ENCODE results near the gene ZBTB40. TPM values are rescaled to one million over a fixed set of nuclear protein-coding genes. Genes with fewer than 3 reads are reported as not detected.

ZBTB40 gene
- total RNA-seq, 1 donor = 15.5 TPM

GRCh38 chr1:22461678-22462527 lies 10.3 kb downstream of the ZBTB40 start:
- H3K4me3 ChIP-seq (ENCODE audit: low read depth, low read length) = no peak overlapping the region
- DNase-seq (ENCODE audit: low read depth) = no peak
- no peak for TF ChIP-seq CTCF (IDR thresholded peaks at IDR 0.05; ENCODE audit: insufficient read depth, low read depth, low read length)

GRCh38 chr1:22462928-22463327 lies 11.3 kb downstream of the ZBTB40 start:
- TF ChIP-seq CTCF (IDR thresholded peaks at IDR 0.05; ENCODE audit: insufficient read depth, low read depth, low read length) = no peak
- DNase-seq (ENCODE audit: low read depth) = no peak

GRCh38 chr1:22465015-22465565 lies 13.4 kb downstream of the ZBTB40 start:
- H3K4me3 ChIP-seq (ENCODE audit: low read depth, low read length) = no peak overlapping the region
- no peak for DNase-seq (ENCODE audit: low read depth)
- no peak for TF ChIP-seq CTCF (IDR thresholded peaks at IDR 0.05; ENCODE audit: insufficient read depth, low read depth, low read length)

More at GRCh38 chr1:22462928-22463327, 11.3 kb downstream of the ZBTB40 start:
- H3K4me3 ChIP-seq (ENCODE audit: low read depth, low read length) = no peak overlapping the region

- no peak for TF ChIP-seq CTCF (IDR thresholded peaks at IDR 0.05; ENCODE audit: insufficient read depth, low read depth, low read length)
- H3K4me3 ChIP-seq (ENCODE audit: low read depth, low read length) = no peak overlapping the region
- no peak for DNase-seq (ENCODE audit: low read depth)
Measured at GRCh38 chr1:22465671-22466070, 14.0 kb downstream of the ZBTB40 start.

GRCh38 chr1:22470227-22470626 lies 18.6 kb downstream of the ZBTB40 start:
- no peak for TF ChIP-seq CTCF (IDR thresholded peaks at IDR 0.05; ENCODE audit: insufficient read depth, low read depth, low read length)
- H3K4me3 ChIP-seq (ENCODE audit: low read depth, low read length) = no peak overlapping the region
- DNase-seq (ENCODE audit: low read depth) = no peak

GRCh38 chr1:22471078-22471477 lies 19.4 kb downstream of the ZBTB40 start:
- no peak for TF ChIP-seq CTCF (IDR thresholded peaks at IDR 0.05; ENCODE audit: insufficient read depth, low read depth, low read length)
- DNase-seq (ENCODE audit: low read depth) = peak; percentile 91
- H3K4me3 ChIP-seq (ENCODE audit: low read depth, low read length) = no peak overlapping the region

Data from fibroblast of villous mesenchyme (primary cell).